ENCODE measurements around the gene GPR6. TPM values are rescaled to one million over a fixed set of nuclear protein-coding genes. Genes with fewer than 3 reads are reported as not detected.

The GPR6 gene
- total and polyA plus RNA-seq, 2 donors (not counting 1 experiment from before 2014, with no cell fraction given): not detected

DNA sequence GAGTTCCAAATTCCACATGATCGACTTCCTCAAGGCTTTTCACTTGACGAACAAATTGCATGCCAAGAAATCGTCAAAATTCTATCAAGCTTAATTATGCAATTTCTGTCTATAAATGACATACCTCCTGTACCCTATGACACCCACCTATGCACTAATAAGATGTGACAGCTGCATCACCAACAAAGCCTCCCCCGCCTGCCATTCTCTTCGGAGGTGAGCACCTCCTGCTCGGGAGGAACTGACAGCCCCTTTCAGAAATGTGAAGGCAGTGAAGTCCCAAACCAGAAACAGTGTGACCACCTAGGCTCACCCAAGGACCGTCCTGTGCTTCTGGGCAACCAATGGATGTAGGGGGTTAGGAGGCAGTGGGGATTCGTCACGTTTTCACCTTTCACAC lies 37.1 kb downstream of the GPR6 start:
- WGBS (ENCODE audit: insufficient coverage): 95% methylated on average over 5 of the region's 9 CpGs
- no peak overlapping the region for H2AFZ ChIP-seq (ENCODE audit: insufficient read depth, low read depth, low read length, poor library complexity, severe bottlenecking)
- Mint-ChIP-seq H3K27me3 (peaks cover 15% of the 10 kb centered on the region), H3K4me3 (no peak overlapping the region), H3K9me3 (ENCODE audit: insufficient read depth) (peaks cover 6% of the 10 kb centered on the region), H3K27ac (no peak overlapping the region), H3K4me1 (peaks cover 2% of the 10 kb centered on the region)
- peaks cover 0 to 2% (median 0%) of the 10 kb centered on the region in 4 experiments for H3K27me3 ChIP-seq (replicated peaks in 1 of 4; ENCODE audit: control extremely low read depth in 1 of 4, control insufficient read depth in 3 of 4, insufficient read depth in 4 of 4, low read length in 3 of 4)
- H3K36me3 ChIP-seq (replicated peaks in 1 of 2; ENCODE audit: control extremely low read depth in 1 of 2, control insufficient read depth in 1 of 2, extremely low read depth in 1 of 2, insufficient read depth in 2 of 2, low read length in 1 of 2): no peaks in the 10 kb centered on the region
- no peak overlapping the region for H3K4me2 ChIP-seq (replicated peaks; ENCODE audit: low read depth, low read length, poor library complexity, severe bottlenecking)
- no peaks in the 10 kb centered on the region for H3K79me2 ChIP-seq (ENCODE audit: control insufficient read depth, insufficient read depth, low read length)
- no peak overlapping the region for H3K27ac ChIP-seq (ENCODE audit: low read length in 2 of 2)
- TF ChIP-seq, protein P1, sequence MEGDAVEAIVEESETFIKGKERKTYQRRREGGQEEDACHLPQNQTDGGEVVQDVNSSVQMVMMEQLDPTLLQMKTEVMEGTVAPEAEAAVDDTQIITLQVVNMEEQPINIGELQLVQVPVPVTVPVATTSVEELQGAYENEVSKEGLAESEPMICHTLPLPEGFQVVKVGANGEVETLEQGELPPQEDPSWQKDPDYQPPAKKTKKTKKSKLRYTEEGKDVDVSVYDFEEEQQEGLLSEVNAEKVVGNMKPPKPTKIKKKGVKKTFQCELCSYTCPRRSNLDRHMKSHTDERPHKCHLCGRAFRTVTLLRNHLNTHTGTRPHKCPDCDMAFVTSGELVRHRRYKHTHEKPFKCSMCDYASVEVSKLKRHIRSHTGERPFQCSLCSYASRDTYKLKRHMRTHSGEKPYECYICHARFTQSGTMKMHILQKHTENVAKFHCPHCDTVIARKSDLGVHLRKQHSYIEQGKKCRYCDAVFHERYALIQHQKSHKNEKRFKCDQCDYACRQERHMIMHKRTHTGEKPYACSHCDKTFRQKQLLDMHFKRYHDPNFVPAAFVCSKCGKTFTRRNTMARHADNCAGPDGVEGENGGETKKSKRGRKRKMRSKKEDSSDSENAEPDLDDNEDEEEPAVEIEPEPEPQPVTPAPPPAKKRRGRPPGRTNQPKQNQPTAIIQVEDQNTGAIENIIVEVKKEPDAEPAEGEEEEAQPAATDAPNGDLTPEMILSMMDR (IDR thresholded peaks at IDR 0.05): no peak
- TF ChIP-seq EZH2 (IDR thresholded peaks at IDR 0.05; ENCODE audit: borderline replicate concordance, insufficient read depth, low read depth, low read length, poor library complexity, severe bottlenecking): no peak
- intact Hi-C loops (cut with micrococcal nuclease): no loop called here
- no peaks in the 10 kb centered on the region for H4K20me1 ChIP-seq (ENCODE audit: control insufficient read depth, insufficient read depth, low read length, poor library complexity, severe bottlenecking)
- ATAC-seq (ENCODE audit: low read depth) (no peak), DNase-seq (no peak)
- no peak overlapping the region for H3K4me3 ChIP-seq (ENCODE audit: control extremely low read depth in 1 of 5, extremely low read depth in 1 of 5, insufficient read depth in 1 of 5, low read depth in 2 of 5, low read length in 4 of 5)
- ChIA-PET CTCF (no interaction called here), POLR2A (no interaction called here)
- H3K9me3 ChIP-seq (ENCODE audit: control extremely low read depth in 1 of 3, control insufficient read depth in 2 of 3, insufficient read depth in 1 of 3, low read length in 2 of 3): peaks cover 0 to 3% (median 0%) of the 10 kb centered on the region in 3 donors
- H3K4me1 ChIP-seq (ENCODE audit: control insufficient read depth in 2 of 2, insufficient read depth in 2 of 2, low read length in 2 of 2): peaks cover 1% of the 10 kb centered on the region in 2 donors
- H3K9ac ChIP-seq (ENCODE audit: low read length): no peak overlapping the region

DNA sequence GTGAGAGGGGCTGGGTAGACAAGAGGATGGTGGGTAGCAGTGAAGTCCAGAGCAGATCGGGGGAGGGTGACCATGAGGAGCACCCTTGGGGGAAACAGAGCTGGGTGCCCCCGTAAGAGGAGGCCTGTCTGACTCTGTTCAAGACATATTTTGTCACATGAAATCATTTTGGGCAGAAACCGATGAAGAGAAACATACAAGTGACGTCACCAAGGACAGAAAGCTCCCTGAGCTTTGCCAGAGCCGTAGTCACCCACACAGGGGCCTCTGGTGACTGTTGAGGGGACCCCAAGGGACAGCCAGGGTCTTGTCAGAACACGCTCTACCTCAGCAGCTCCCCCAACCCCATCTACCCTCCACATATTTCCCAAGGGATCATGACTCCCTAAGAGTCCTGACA lies 39.2 kb downstream of the GPR6 start:
- Mint-ChIP-seq H3K4me1 (peaks cover 15% of the 10 kb centered on the region), H3K9me3 (ENCODE audit: insufficient read depth) (peaks cover under 1% of the 10 kb centered on the region), H3K27ac (no peak overlapping the region), H3K4me3 (no peak overlapping the region), H3K27me3 (peaks cover 15% of the 10 kb centered on the region)
- peaks cover 12 to 13% of the 10 kb centered on the region in 2 donors for H3K4me1 ChIP-seq (ENCODE audit: control insufficient read depth in 2 of 2, insufficient read depth in 2 of 2, low read length in 2 of 2)
- TF ChIP-seq EZH2 (IDR thresholded peaks at IDR 0.05; ENCODE audit: borderline replicate concordance, insufficient read depth, low read depth, low read length, poor library complexity, severe bottlenecking): no peak
- TF ChIP-seq, protein P1 (IDR thresholded peaks at IDR 0.05): no peak
- no peaks in the 10 kb centered on the region for H3K9me3 ChIP-seq (ENCODE audit: control extremely low read depth in 1 of 3, control insufficient read depth in 2 of 3, insufficient read depth in 1 of 3, low read length in 2 of 3)
- intact Hi-C loops (cut with micrococcal nuclease): no loop called here
- H3K27me3 ChIP-seq (replicated peaks in 1 of 4; ENCODE audit: control extremely low read depth in 1 of 4, control insufficient read depth in 3 of 4, insufficient read depth in 4 of 4, low read length in 3 of 4): peaks cover 0 to 2% (median 0%) of the 10 kb centered on the region in 4 experiments
- no peaks in the 10 kb centered on the region for H3K36me3 ChIP-seq (replicated peaks in 1 of 2; ENCODE audit: control extremely low read depth in 1 of 2, control insufficient read depth in 1 of 2, extremely low read depth in 1 of 2, insufficient read depth in 2 of 2, low read length in 1 of 2)
- no peak overlapping the region for H2AFZ ChIP-seq (ENCODE audit: insufficient read depth, low read depth, low read length, poor library complexity, severe bottlenecking)
- no peak overlapping the region for H3K4me2 ChIP-seq (replicated peaks; ENCODE audit: low read depth, low read length, poor library complexity, severe bottlenecking)
- 81% methylated on average over 6 of the region's 6 CpGs for WGBS (ENCODE audit: insufficient coverage)
- ATAC-seq (ENCODE audit: low read depth) (no peak), DNase-seq (no peak)
- no peak overlapping the region for H3K27ac ChIP-seq (ENCODE audit: low read length in 2 of 2)
- no peak overlapping the region for H3K4me3 ChIP-seq (ENCODE audit: control extremely low read depth in 1 of 5, extremely low read depth in 1 of 5, insufficient read depth in 1 of 5, low read depth in 2 of 5, low read length in 4 of 5)
- H4K20me1 ChIP-seq (ENCODE audit: control insufficient read depth, insufficient read depth, low read length, poor library complexity, severe bottlenecking): no peaks in the 10 kb centered on the region
- no peak overlapping the region for H3K9ac ChIP-seq (ENCODE audit: low read length)
- CTCF ChIA-PET: interaction anchor here (2.0 kb wide), 1 partner anchor 23 kb away, joined by 9 read pairs; no protein-coding TSS in a partner anchor
- H3K79me2 ChIP-seq (ENCODE audit: control insufficient read depth, insufficient read depth, low read length): no peaks in the 10 kb centered on the region
- POLR2A ChIA-PET: no interaction called here
